WERI-Rb-1 (cell line): ENCODE data around the gene CREB1.

ENCODE experiments used
- DNase-seq: peaks from one replicate; pipeline ENCODE4 v3.0.0-alpha.2; 2020
- H3K27ac ChIP-seq: fragments of 250-450 bp; sonication (Bioruptor Pico); 2 replicates; pipeline ENCODE4 v1.5.1; 2020; ENCODE audit warnings: mild to moderate bottlenecking, moderate library complexity
- H3K27me3 ChIP-seq: fragments of 250-450 bp; sonication (Bioruptor Pico); 2 replicates; pipeline ENCODE4 v1.5.1; 2021; ENCODE audit warnings: mild to moderate bottlenecking, low read depth, moderate library complexity; ENCODE audit not compliant: insufficient read depth, severe bottlenecking
- H3K36me3 ChIP-seq: fragments of 250-450 bp; sonication (Bioruptor Pico); 2 replicates; pipeline ENCODE4 v1.5.1; 2020; ENCODE audit warnings: mild to moderate bottlenecking, moderate library complexity
- H3K4me3 ChIP-seq: 2 replicates; pipeline ENCODE4 v1.5.1; 2011; ENCODE audit warnings: low read depth, mild to moderate bottlenecking, control low read depth, low read length
- H3K9me3 ChIP-seq: fragments of 250-450 bp; sonication (Bioruptor Pico); 2 replicates; pipeline ENCODE4 v1.5.1; 2021; ENCODE audit warnings: mild to moderate bottlenecking, moderate library complexity; ENCODE audit not compliant: severe bottlenecking
- TF ChIP-seq, protein P1 (sequence below): IDR thresholded peaks from 2 replicates; pipeline ENCODE4 v1.5.1; 2011; ENCODE audit warnings: low read depth, mild to moderate bottlenecking, control low read depth, inconsistent platforms, low read length

The CREB1 gene

DNA sequence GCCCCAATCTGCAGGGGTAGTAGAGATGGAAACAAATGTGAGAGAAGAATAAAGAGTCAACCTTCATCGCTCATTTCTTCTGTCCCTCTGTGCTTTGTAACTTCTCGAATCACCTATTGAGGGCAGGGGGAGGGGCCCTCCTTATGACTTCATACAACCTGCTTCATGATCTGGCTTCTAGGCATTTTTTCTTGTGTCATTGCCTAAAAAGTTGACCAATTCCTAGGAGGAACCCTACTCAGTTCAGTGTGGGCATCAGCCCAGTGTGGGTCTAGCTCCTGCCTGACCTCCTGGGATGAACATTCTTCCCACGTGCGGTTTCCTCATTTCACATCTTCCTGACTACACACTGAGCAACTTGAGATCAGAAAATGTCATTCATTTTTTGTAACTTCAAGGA, 46.3 kb upstream of the CREB1 start:
- no peaks in the 10 kb centered on the region for H3K36me3 ChIP-seq
- H3K27me3 ChIP-seq, result no peaks in the 10 kb centered on the region
- no peaks in the 10 kb centered on the region for H3K9me3 ChIP-seq
- DNase-seq, result no peak
- TF ChIP-seq, protein P1, sequence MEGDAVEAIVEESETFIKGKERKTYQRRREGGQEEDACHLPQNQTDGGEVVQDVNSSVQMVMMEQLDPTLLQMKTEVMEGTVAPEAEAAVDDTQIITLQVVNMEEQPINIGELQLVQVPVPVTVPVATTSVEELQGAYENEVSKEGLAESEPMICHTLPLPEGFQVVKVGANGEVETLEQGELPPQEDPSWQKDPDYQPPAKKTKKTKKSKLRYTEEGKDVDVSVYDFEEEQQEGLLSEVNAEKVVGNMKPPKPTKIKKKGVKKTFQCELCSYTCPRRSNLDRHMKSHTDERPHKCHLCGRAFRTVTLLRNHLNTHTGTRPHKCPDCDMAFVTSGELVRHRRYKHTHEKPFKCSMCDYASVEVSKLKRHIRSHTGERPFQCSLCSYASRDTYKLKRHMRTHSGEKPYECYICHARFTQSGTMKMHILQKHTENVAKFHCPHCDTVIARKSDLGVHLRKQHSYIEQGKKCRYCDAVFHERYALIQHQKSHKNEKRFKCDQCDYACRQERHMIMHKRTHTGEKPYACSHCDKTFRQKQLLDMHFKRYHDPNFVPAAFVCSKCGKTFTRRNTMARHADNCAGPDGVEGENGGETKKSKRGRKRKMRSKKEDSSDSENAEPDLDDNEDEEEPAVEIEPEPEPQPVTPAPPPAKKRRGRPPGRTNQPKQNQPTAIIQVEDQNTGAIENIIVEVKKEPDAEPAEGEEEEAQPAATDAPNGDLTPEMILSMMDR, result no peak
- H3K27ac ChIP-seq, result no peak overlapping the region
- H3K4me3 ChIP-seq, result no peak overlapping the region

DNA sequence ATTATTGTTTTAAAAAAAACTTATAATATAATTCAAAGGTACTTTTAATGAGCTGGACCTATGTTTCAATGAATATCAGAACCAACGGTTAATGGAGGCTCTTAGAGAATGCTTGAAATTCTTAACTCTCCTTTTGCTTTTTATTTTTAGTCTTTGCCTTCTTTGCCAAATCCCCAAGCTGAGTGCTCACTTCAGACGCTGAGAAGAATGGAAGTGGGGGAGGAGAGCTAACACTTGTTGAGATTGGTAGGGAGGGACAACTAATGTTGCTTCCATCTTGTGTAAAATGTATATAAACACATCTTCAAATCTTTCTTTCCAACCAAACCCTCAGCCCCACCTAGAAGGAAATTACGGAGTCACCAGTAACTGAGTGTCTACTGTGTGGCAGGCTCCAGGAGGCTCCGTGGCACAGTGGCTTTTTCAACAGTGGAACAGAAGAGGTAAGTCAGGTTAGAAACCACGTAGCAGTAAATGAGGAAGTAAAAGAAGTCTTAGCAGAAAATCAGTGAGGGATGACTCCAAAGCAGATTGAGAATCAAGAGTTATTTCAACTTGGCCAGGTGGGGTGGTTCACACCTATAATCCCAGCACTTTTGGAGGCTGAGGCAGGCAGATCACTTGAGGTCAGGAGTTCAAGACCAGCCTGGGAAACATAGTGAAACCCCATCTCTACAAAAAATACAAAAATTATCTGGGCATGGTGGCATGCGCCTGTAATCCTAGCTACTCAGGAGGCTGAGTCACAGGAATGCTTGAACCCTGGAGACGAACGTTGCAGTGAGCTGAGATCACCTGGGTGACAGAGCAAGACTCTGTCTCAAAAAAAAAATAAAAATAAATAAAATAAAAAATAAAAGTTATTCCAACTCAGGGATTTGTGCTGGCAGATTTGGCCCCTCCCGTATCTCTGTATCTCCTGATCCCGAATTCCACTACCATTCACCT, 45.0 kb upstream of the CREB1 start:
- Histone ChIP-seq H3K9me3 (no peaks in the 10 kb centered on the region), H3K27me3 (no peaks in the 10 kb centered on the region), H3K4me3 (no peak overlapping the region), H3K36me3 (no peaks in the 10 kb centered on the region), H3K27ac (no peak overlapping the region)
- TF ChIP-seq, protein P1, result no peak
- no peak for DNase-seq

DNA sequence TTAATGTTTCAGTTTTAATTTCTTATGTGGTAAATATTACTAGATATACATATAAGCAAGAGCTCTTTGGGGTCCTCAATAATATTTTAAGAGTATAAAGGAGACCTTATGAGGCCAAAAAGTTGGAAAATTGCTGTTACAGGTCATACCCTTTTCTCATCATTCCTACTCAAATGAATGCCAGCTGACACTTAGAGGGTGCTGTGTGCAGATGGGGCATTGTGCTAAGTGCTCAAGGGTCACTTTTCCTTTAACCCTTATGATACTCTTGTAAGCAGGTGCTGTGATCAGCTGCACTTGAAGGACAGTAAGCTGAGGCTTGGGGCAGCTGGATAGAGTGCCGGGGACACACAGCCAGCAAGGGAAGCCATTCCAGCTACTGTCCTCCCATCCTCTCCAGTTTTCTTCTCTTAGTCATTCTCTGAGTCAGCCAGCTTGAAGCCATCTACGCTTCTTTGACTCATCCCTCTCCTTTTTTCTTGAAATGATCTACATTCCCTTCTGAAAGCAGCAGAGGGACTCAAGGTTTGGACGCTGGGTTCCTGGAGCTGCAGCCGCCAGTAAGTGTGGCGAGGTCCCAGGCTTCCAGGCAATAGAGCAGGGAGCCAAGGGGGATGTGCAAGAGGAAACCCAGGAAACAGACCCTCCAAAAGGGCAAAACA, 42.0 kb upstream of the CREB1 start:
- Histone ChIP-seq H3K27ac (no peak overlapping the region), H3K4me3 (no peak overlapping the region), H3K27me3 (no peaks in the 10 kb centered on the region), H3K9me3 (no peaks in the 10 kb centered on the region), H3K36me3 (no peaks in the 10 kb centered on the region)
- TF ChIP-seq, protein P1, result no peak
- DNase-seq, result no peak

DNA sequence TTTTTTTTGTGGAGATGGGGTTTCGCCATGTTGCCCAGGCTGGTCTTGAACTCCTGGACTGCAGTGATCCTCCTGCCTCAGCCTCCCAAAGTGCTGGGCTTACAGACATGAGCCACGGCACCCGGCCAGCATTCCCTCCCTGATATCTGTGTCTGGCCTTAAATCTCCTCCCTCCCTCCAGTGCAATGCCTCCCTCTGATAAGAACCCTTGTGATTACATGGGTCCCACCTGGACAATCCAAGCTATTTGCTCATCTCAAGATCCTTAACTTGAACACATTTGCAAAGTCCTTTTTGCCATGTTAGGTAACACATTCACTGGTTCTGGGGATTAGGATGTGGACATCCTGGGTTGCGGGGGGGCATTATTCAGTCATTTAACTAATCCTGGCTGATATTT, 40.5 kb upstream of the CREB1 start:
- H3K36me3 ChIP-seq, result no peaks in the 10 kb centered on the region
- TF ChIP-seq, protein P1, result no peak
- no peaks in the 10 kb centered on the region for H3K9me3 ChIP-seq
- DNase-seq, result no peak
- no peak overlapping the region for H3K27ac ChIP-seq
- H3K4me3 ChIP-seq, result no peak overlapping the region
- H3K27me3 ChIP-seq, result no peaks in the 10 kb centered on the region

DNA sequence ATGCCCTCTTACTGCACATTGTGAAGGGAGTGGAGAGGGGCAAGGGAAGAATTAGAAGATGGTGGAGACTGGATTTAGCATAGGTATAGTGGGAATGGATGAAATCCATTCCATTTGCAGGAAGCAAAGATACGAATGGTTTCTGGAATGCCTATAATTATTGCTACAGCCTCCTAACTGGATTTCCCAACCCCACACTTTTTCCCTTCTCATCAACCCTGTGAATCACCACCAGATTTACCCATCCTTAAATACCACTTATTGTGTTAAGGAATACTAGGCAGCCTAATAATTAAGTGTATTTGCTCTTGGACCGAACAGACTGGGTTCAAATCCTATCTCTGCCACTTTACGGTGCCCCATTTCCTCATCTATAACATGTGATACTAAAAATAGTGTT, 39.3 kb upstream of the CREB1 start:
- no peak overlapping the region for H3K27ac ChIP-seq
- no peak overlapping the region for H3K4me3 ChIP-seq
- H3K9me3 ChIP-seq, result no peaks in the 10 kb centered on the region
- H3K36me3 ChIP-seq, result no peaks in the 10 kb centered on the region
- TF ChIP-seq, protein P1, result no peak
- H3K27me3 ChIP-seq, result no peaks in the 10 kb centered on the region
- no peak for DNase-seq
